HCT116 (cell line): ENCODE results near the gene PLCB1. TPM values are rescaled to one million over a fixed set of nuclear protein-coding genes. Genes with fewer than 3 reads are reported as not detected.

Source experiments
- ATAC-seq: fragments of 200-7000 bp; cut with Tn5 transposase; 2 replicates; pipeline ENCODE4 v1.9.1; 2020; ENCODE audit warnings: mild to moderate bottlenecking, moderate library complexity
- BruUV-seq: library from RNA; stranded (reverse); fragments of 400-500 nt; replicated peaks from 2 replicates; lab custom pipeline; 2021; lab: Mats Ljungman, UMichigan
- CTCF ChIA-PET: fragments of 300-600 bp; sonication (Branson Sonifier 250); formaldehyde crosslinking; loops from one replicate; lab custom pipeline; 2021; ENCODE audit warnings: antibody characterized with exemption; lab: Charles Lee
- POLR2A ChIA-PET: fragments of 300-600, 350-600 bp; sonication (Branson Sonifier 250); formaldehyde crosslinking; loops from one replicate; lab custom pipeline; 2021; ENCODE audit warnings: antibody characterized with exemption; lab: Charles Lee
- RAD21 ChIA-PET, 2 experiments: fragments of 300-600 bp; sonication (Branson Sonifier 250); formaldehyde crosslinking; loops; one replicate each; lab custom pipeline; 2023; ENCODE audit warnings: low total read pairs in 2 of 2; ENCODE audit not compliant: uncharacterized antibody in 2 of 2, unreplicated experiment in 2 of 2, low non-redundant PET in 1 of 2; lab: Charles Lee
- DNase-seq: peaks from one replicate; pipeline ENCODE4 v3.0.0-alpha.2; 2010; ENCODE audit warnings: low read depth, low spot score
- H2AFZ ChIP-seq: fragments of 200-600 bp; shearing (Covaris generic), sonication (generic); 2 replicates; pipeline ENCODE4 v1.6.1; 2017; ENCODE audit warnings: low read depth, mixed run types, mixed read lengths, antibody characterized with exemption, low read length; ENCODE audit not compliant: poor library complexity, severe bottlenecking
- H3K27ac ChIP-seq: 2 replicates; pipeline ENCODE4 v1.5.1; 2012; ENCODE audit warnings: low read depth, low read length
- H3K27me3 ChIP-seq: fragments of 200-600 bp; sonication (generic); 2 replicates; pipeline ENCODE4 v1.6.1; 2016; ENCODE audit warnings: mixed run types, low read length, mixed read lengths; ENCODE audit not compliant: insufficient read depth
- H3K36me3 ChIP-seq, 2 experiments: fragments of 200-500 bp in 1 of 2; fragments of 200-600 bp in 1 of 2; sonication (Bioruptor generic) in 1 of 2; sonication (generic) in 1 of 2; 2 replicates each; pipeline versions ENCODE4 v1.5.1 to v1.6.1; 2014 to 2016; ENCODE audit warnings: low read length in 2 of 2, inconsistent platforms in 1 of 2, mixed read lengths in 1 of 2, mixed run types in 1 of 2; ENCODE audit not compliant: insufficient read depth in 2 of 2, control insufficient read depth in 1 of 2
- H3K4me1 ChIP-seq, 2 experiments: fragments of 200-600 bp in 1 of 2; sonication (generic) in 1 of 2; 2 replicates each; pipeline versions ENCODE4 v1.5.1 to v1.6.1; 2012 to 2017; ENCODE audit warnings: low read length in 2 of 2, inconsistent platforms in 1 of 2, mild to moderate bottlenecking in 1 of 2, mixed read lengths in 1 of 2, mixed run types in 1 of 2, moderate library complexity in 1 of 2; ENCODE audit not compliant: insufficient read depth in 2 of 2, control insufficient read depth in 1 of 2
- H3K4me2 ChIP-seq: fragments of 200-600 bp; sonication (generic); 2 replicates; pipeline ENCODE4 v1.6.1; 2017; ENCODE audit warnings: mixed run types, low read length, mixed read lengths
- H3K4me3 ChIP-seq, 2 experiments: fragments of 200-600 bp in 1 of 2; sonication (generic) in 1 of 2; replicated peaks in 1 of 2; 2 replicates each; pipeline ENCODE4 v1.5.1; 2011 to 2016; ENCODE audit warnings: low read length in 2 of 2, control low read depth in 1 of 2, low read depth in 1 of 2, mild to moderate bottlenecking in 1 of 2, mixed read lengths in 1 of 2, mixed run types in 1 of 2
- H3K79me2 ChIP-seq: fragments of 200-600 bp; sonication (generic); 2 replicates; pipeline ENCODE4 v1.6.1; 2017; ENCODE audit warnings: mild to moderate bottlenecking, mixed run types, low read length, moderate library complexity, mixed read lengths; ENCODE audit not compliant: insufficient read depth
- H3K9ac ChIP-seq: fragments of 200-600 bp; sonication (generic); 2 replicates; pipeline ENCODE4 v1.6.1; 2016; ENCODE audit warnings: low read length, mixed read lengths
- H3K9me2 ChIP-seq: fragments of 200-600 bp; sonication (generic), shearing (Covaris generic); 2 replicates; pipeline ENCODE4 v1.6.1; 2017; ENCODE audit warnings: mixed run types, mild to moderate bottlenecking, moderate library complexity; ENCODE audit not compliant: insufficient read depth
- H3K9me3 ChIP-seq, 2 experiments: fragments of 200-500 bp in 1 of 2; fragments of 200-600 bp in 1 of 2; sonication (Bioruptor generic) in 1 of 2; sonication (generic) in 1 of 2; 2 replicates each; pipeline ENCODE4 v1.6.1; 2014 to 2017; ENCODE audit warnings: low read length in 2 of 2, mixed read lengths in 2 of 2, inconsistent platforms in 1 of 2, low read depth in 1 of 2, mild to moderate bottlenecking in 1 of 2, mixed run types in 1 of 2, moderate library complexity in 1 of 2; ENCODE audit not compliant: control insufficient read depth in 1 of 2, insufficient read depth in 1 of 2
- H4K20me1 ChIP-seq: fragments of 200-600 bp; sonication (generic), shearing (Covaris generic); 2 replicates; pipeline ENCODE4 v1.6.1; 2017; ENCODE audit warnings: mixed run types, mild to moderate bottlenecking, moderate library complexity; ENCODE audit not compliant: insufficient read depth
- CEBPB ChIP-seq: IDR thresholded peaks from 2 replicates; pipeline ENCODE4 v1.6.1; 2012; ENCODE audit warnings: low read depth
- EGR1 ChIP-seq: IDR thresholded peaks from 2 replicates; pipeline ENCODE4 v1.6.1; 2012; ENCODE audit warnings: low read depth
- ELF1 ChIP-seq: IDR thresholded peaks from 2 replicates; pipeline ENCODE4 v1.6.1; 2012; ENCODE audit warnings: low read depth, borderline replicate concordance
- EZH2 ChIP-seq: fragments of 200-600 bp; sonication (generic); IDR thresholded peaks from 2 replicates; pipeline ENCODE4 v1.6.1; 2017; ENCODE audit warnings: antibody characterized with exemption, mixed run types
- FOSL1 ChIP-seq: IDR thresholded peaks from 2 replicates; pipeline ENCODE4 v1.6.1; 2012; ENCODE audit warnings: low read depth
- JUND ChIP-seq: IDR thresholded peaks from 2 replicates; pipeline ENCODE4 v1.6.1; 2012
- MAX ChIP-seq: IDR thresholded peaks from 2 replicates; pipeline ENCODE4 v1.6.1; 2012
- POLR2A ChIP-seq: IDR thresholded peaks from 2 replicates; pipeline ENCODE4 v1.7.0; 2011; ENCODE audit warnings: borderline replicate concordance; ENCODE audit not compliant: insufficient read depth, insufficient read length; ENCODE audit errors: extremely low read depth
- POLR2AphosphoS5 ChIP-seq: IDR thresholded peaks from 2 replicates; pipeline ENCODE4 v1.6.1; 2011; ENCODE audit warnings: mild to moderate bottlenecking, low read depth, low read length, moderate library complexity
- RAD21 ChIP-seq: IDR thresholded peaks from 2 replicates; pipeline ENCODE4 v1.6.1; 2012; ENCODE audit warnings: low read depth, mild to moderate bottlenecking
- REST ChIP-seq: IDR thresholded peaks from 2 replicates; pipeline ENCODE4 v1.6.1; 2012; ENCODE audit warnings: low read depth
- SIN3A ChIP-seq: IDR thresholded peaks from 2 replicates; pipeline ENCODE4 v1.6.1; 2012; ENCODE audit warnings: low read depth
- SP1 ChIP-seq: IDR thresholded peaks from 2 replicates; pipeline ENCODE4 v1.6.1; 2012; ENCODE audit warnings: low read depth
- SRF ChIP-seq: IDR thresholded peaks from 2 replicates; pipeline ENCODE4 v1.6.1; 2012; ENCODE audit warnings: low read depth
- TCF7L2 ChIP-seq: IDR thresholded peaks from 2 replicates; pipeline ENCODE4 v1.7.0; 2011; ENCODE audit warnings: borderline replicate concordance, inconsistent platforms; ENCODE audit not compliant: insufficient read depth, insufficient read length; ENCODE audit errors: extremely low read depth
- YY1 ChIP-seq: IDR thresholded peaks from 2 replicates; pipeline ENCODE4 v1.6.1; 2011; ENCODE audit warnings: low read length, low read depth, moderate library complexity, mild to moderate bottlenecking; ENCODE audit not compliant: insufficient replicate concordance; ENCODE audit errors: extremely low read depth
- ZFX ChIP-seq: fragments of 450-650 bp; IDR thresholded peaks from 2 replicates; pipeline ENCODE4 v1.6.1; 2017
- intact Hi-C: fragments of 100-400 bp; cut with micrococcal nuclease; formaldehyde crosslinking; loops from 2 replicates; pipeline ENCODE4 v1.10.0; 2022
- total RNA-seq: library from RNA; stranded (reverse); gene quantifications from one replicate; pipeline ENCODE4 v1.2.1, GENCODE V29; 2021; ENCODE audit not compliant: unreplicated experiment
- TF ChIP-seq, protein P1 (sequence below): IDR thresholded peaks from 2 replicates; pipeline ENCODE4 v1.6.1; 2012
- TF ChIP-seq, protein P2 (sequence below): IDR thresholded peaks from 2 replicates; pipeline ENCODE4 v1.6.1; 2011; ENCODE audit warnings: mild to moderate bottlenecking, low read length, moderate library complexity; ENCODE audit not compliant: insufficient replicate concordance; ENCODE audit errors: extremely low read depth
- TF ChIP-seq, protein P3 (sequence below), 3 experiments: fragments of 200-600 bp in 1 of 3; sonication (generic) in 1 of 3; IDR thresholded peaks in 2 of 3; conservative IDR thresholded peaks in 1 of 3; 2 replicates each; pipeline ENCODE4 v1.5.1; 2012 to 2017; ENCODE audit warnings: low read depth in 2 of 3, low read length in 2 of 3, antibody characterized with exemption in 1 of 3, borderline replicate concordance in 1 of 3, control low read depth in 1 of 3, mild to moderate bottlenecking in 1 of 3, mixed read lengths in 1 of 3, mixed run types in 1 of 3, moderate library complexity in 1 of 3; ENCODE audit not compliant: insufficient read depth in 1 of 3

The PLCB1 gene
- total RNA-seq, 1 experiment from 2014 or later = 15.8 TPM

- no peaks in the 10 kb centered on the region for H3K79me2 ChIP-seq
- TF ChIP-seq EGR1 = no peak
- TF ChIP-seq, protein P1, sequence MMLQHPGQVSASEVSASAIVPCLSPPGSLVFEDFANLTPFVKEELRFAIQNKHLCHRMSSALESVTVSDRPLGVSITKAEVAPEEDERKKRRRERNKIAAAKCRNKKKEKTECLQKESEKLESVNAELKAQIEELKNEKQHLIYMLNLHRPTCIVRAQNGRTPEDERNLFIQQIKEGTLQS = no peak
- no peak for TF ChIP-seq MAX
- TF ChIP-seq REST = no peak
- no peak for TF ChIP-seq SP1
- no peak for TF ChIP-seq FOSL1
- TF ChIP-seq POLR2AphosphoS5 = no peak
- TF ChIP-seq EZH2 = no peak
- TF ChIP-seq JUND = no peak
- TF ChIP-seq, protein P2, sequence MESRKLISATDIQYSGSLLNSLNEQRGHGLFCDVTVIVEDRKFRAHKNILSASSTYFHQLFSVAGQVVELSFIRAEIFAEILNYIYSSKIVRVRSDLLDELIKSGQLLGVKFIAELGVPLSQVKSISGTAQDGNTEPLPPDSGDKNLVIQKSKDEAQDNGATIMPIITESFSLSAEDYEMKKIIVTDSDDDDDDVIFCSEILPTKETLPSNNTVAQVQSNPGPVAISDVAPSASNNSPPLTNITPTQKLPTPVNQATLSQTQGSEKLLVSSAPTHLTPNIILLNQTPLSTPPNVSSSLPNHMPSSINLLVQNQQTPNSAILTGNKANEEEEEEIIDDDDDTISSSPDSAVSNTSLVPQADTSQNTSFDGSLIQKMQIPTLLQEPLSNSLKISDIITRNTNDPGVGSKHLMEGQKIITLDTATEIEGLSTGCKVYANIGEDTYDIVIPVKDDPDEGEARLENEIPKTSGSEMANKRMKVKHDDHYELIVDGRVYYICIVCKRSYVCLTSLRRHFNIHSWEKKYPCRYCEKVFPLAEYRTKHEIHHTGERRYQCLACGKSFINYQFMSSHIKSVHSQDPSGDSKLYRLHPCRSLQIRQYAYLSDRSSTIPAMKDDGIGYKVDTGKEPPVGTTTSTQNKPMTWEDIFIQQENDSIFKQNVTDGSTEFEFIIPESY = no peak
- TF ChIP-seq ELF1 = no peak
- no peak for TF ChIP-seq RAD21
- TF ChIP-seq TCF7L2 = no peak
- TF ChIP-seq POLR2A = no peak
- TF ChIP-seq, protein P3, sequence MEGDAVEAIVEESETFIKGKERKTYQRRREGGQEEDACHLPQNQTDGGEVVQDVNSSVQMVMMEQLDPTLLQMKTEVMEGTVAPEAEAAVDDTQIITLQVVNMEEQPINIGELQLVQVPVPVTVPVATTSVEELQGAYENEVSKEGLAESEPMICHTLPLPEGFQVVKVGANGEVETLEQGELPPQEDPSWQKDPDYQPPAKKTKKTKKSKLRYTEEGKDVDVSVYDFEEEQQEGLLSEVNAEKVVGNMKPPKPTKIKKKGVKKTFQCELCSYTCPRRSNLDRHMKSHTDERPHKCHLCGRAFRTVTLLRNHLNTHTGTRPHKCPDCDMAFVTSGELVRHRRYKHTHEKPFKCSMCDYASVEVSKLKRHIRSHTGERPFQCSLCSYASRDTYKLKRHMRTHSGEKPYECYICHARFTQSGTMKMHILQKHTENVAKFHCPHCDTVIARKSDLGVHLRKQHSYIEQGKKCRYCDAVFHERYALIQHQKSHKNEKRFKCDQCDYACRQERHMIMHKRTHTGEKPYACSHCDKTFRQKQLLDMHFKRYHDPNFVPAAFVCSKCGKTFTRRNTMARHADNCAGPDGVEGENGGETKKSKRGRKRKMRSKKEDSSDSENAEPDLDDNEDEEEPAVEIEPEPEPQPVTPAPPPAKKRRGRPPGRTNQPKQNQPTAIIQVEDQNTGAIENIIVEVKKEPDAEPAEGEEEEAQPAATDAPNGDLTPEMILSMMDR (IDR thresholded peaks at IDR 0.05 in 2 of 3, conservative IDR thresholded peaks at IDR 0.05 in 1 of 3; ENCODE audit: borderline replicate concordance in 1 of 3, insufficient read depth in 1 of 3, low read depth in 2 of 3, low read length in 2 of 3) = no peak
- TF ChIP-seq SIN3A = no peak
- TF ChIP-seq ZFX = no peak
- no peak for TF ChIP-seq SRF
- TF ChIP-seq YY1 = no peak
- TF ChIP-seq CEBPB = no peak
- TF ChIP-seq, all 23 proteins: peak for 0
- no peaks in the 10 kb centered on the region for H3K36me3 ChIP-seq
- H3K27ac ChIP-seq = no peak overlapping the region
- intact Hi-C loops = no loop called here
- BruUV-seq = no TSS peak
- no peaks in the 10 kb centered on the region for H3K4me1 ChIP-seq
- no peaks in the 10 kb centered on the region for H3K27me3 ChIP-seq
- no peak overlapping the region for H2AFZ ChIP-seq
- CTCF ChIA-PET = no interaction called here
- RAD21 ChIA-PET = no interaction called here
- H3K9me3 ChIP-seq = no peaks in the 10 kb centered on the region
- no peak overlapping the region for H3K4me3 ChIP-seq
- ATAC-seq (no peak), DNase-seq (no peak)
- H4K20me1 ChIP-seq = no peaks in the 10 kb centered on the region
- no peaks in the 10 kb centered on the region for H3K9me2 ChIP-seq
- POLR2A ChIA-PET = no interaction called here
- H3K4me2 ChIP-seq = no peak overlapping the region
- H3K9ac ChIP-seq = no peak overlapping the region
Observed at GRCh38 chr20:8172191-8172590, 40.1 kb downstream of the PLCB1 start.
